HG03571 (cell line): ENCODE results near the gene MAL.

ENCODE experiments used
- ATAC-seq: cut with Tn5 transposase; IDR thresholded peaks from one replicate; pipeline ENCODE4 v1.9.1; 2021; ENCODE audit not compliant: unreplicated experiment

MAL gene

GRCh38 chr2:95025406-95026319 is at the start of gene MAL:
MAL (plus strand) TSS chr2:95025708; CDS start chr2:95025793, 85 bp downstream.
- no peak for ATAC-seq

GRCh38 chr2:94977826-94978225 is 47.7 kb upstream of the MAL start:
- ATAC-seq, result no peak

- ATAC-seq, result no peak
These were observed 46.6 kb upstream of the MAL start for GRCh38 chr2:94978917-94979316.

- ATAC-seq, result no peak
These were observed 45.8 kb upstream of the MAL start for GRCh38 chr2:94979406-94980375.

- ATAC-seq, result no peak
These were observed 45.1 kb upstream of the MAL start for GRCh38 chr2:94980406-94980805.

GRCh38 chr2:94982156-94982555 is 43.4 kb upstream of the MAL start:
- no peak for ATAC-seq

- ATAC-seq, result no peak
These were observed 42.8 kb upstream of the MAL start for GRCh38 chr2:94982675-94983074.

- ATAC-seq, result no peak
These were observed 40.4 kb upstream of the MAL start for GRCh38 chr2:94984964-94985575.

GRCh38 chr2:94985636-94986035 is 39.9 kb upstream of the MAL start:
- ATAC-seq, result no peak

- ATAC-seq, result no peak
These were observed 39.0 kb upstream of the MAL start for GRCh38 chr2:94986392-94986963.

- ATAC-seq, result no peak
These were observed 38.2 kb upstream of the MAL start for GRCh38 chr2:94987074-94988020.

- ATAC-seq, result no peak
These were observed 34.6 kb upstream of the MAL start for GRCh38 chr2:94990956-94991355.

- no peak for ATAC-seq
These were observed 33.1 kb upstream of the MAL start for GRCh38 chr2:94992360-94992759.

GRCh38 chr2:94993176-94994062 is 32.1 kb upstream of the MAL start:
- ATAC-seq, result no peak

GRCh38 chr2:94994063-94994913 is 31.2 kb upstream of the MAL start:
- no peak for ATAC-seq

GRCh38 chr2:94994914-94995552 is 30.5 kb upstream of the MAL start:
- no peak for ATAC-seq

GRCh38 chr2:94995553-94996304 is 29.8 kb upstream of the MAL start:
- no peak for ATAC-seq
